Motor neuron (in vitro differentiated cells): ENCODE measurements around the gene HIPK4. TPM values are rescaled to one million over a fixed set of nuclear protein-coding genes. Genes with fewer than 3 reads are reported as not detected.
"Not testable (repeated sequence)": the region's sequence is repeated elsewhere in the genome, so short reads cannot be mapped to it uniquely, and the experiment has no call there.

Experiments used
- ATAC-seq, 8 experiments: fragments of 200-7000 bp; cut with Tn5 transposase; replicated peaks in 6 of 8; 2 replicates each; pipeline ENCODE4 v1.8.0; 2021; ENCODE audit warnings: mild to moderate bottlenecking in 8 of 8, moderate library complexity in 8 of 8
- H3K27ac ChIP-seq, 2 donors: fragments of 250-450 bp; sonication (Bioruptor Pico); 2 replicates each; pipeline ENCODE4 v1.9.0; 2021; ENCODE audit warnings: antibody characterized with exemption in 2 of 2, mild to moderate bottlenecking in 2 of 2, moderate library complexity in 1 of 2
- H3K4me1 ChIP-seq, 2 donors: fragments of 250-450 bp; sonication (Bioruptor Pico); replicated peaks in 1 of 2; 2 replicates each; pipeline ENCODE4 v1.6.1; 2021; ENCODE audit warnings: antibody characterized with exemption in 2 of 2, mild to moderate bottlenecking in 2 of 2, moderate library complexity in 1 of 2
- H3K4me3 ChIP-seq, 5 donors: fragments of 250-450 bp; sonication (Bioruptor Pico); 2 replicates each; pipeline ENCODE4 v1.9.0; 2021; ENCODE audit warnings: antibody characterized with exemption in 5 of 5, mild to moderate bottlenecking in 5 of 5, moderate library complexity in 4 of 5
- WGBS, 10 experiments: fragments of 450-650 bp; shearing (Covaris generic); methylation state at CpG; one replicate each; pipeline ENCODE4 v1.0.0; 2022; 5-methylcytosine and 5-hydroxymethylcytosine counted together
- in situ Hi-C, 9 experiments: fragments of 400-800 bp; cut with MboI; loops; one replicate each; pipeline ENCODE4 v1.15.0; 2021; ENCODE audit warnings: low sequenced_read_pairs in 9 of 9, low pct_unique_long_range_greater_than_20kb in 2 of 9; ENCODE audit not compliant: unreplicated experiment in 9 of 9
- total RNA-seq, 8 experiments: library from RNA; unstranded; fragments of 300-600 nt; gene quantifications; 2 replicates each; pipeline versions ENCODE4 v1.2.3 to v1.2.4, GENCODE V29; 2022

HIPK4 gene
- total RNA-seq, 8 experiments from 2014 or later: 0.07 to 0.52 (median 0.25) TPM; not detected in 1

DNA sequence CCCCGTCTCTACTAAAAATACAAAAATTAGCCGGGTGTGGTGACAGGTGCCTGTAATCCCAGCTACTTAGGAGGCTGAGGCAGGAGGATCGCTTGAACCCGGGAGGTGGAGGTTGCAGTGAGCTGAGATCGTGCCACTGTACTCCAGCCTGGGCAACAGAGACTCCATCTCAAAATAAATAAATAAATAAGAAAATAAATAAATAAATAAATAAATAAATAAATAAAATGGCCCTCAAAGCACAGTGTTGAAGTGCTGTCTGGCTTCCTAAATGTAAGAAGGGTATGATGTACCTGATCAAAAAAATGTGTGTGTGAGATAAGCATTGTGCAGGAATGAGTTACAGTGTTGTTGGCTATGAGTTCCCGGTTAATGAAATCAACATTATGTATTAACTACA lies 56.9 kb downstream of the HIPK4 start:
- in situ Hi-C loops, ATAC-seq, H3K27ac ChIP-seq, H3K4me1 ChIP-seq, H3K4me3 ChIP-seq: not testable (repeated sequence)
- 37 to 100% (median 94%) methylated on average over 1 to 5 of the region's 6 CpGs for WGBS, 10 experiments

DNA sequence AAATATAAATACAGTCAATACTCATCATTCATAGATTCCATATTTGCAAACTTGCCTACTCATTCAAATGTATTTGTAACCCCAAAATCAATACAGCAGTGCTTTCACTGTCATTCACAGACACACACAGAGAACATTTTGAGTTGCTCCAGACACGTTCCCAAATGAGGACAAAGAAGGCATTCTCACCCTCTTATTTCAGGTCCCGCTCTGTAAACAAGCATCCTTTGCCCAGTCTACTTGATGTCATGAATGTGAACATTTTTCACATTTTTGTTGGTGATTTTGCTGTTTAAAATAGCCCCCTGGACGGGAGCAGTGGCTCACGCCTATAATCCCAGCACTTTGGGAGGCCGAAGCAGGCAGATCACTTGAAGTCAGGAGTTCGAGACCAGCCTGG lies 57.3 kb downstream of the HIPK4 start:
- in situ Hi-C loops: no loop called here

DNA sequence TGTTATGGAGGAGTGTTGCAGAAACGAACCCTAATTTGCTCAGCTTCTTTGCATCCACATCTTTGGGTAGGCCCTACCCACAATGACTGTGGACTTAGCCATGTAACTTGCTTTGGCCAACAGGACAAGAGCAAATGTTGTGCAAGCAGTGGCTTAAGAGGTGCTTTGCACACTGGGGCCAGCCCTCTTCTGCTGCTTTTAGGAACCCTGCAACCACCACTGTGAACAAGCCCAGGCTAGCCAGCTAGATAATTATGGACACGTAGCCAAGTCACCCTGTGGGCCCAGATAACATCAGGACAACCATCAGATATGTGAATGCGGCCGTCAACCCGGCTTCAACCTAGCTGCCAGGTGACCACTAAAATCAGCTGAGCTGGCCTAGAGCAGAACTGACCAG lies 58.9 kb downstream of the HIPK4 start:
- Histone ChIP-seq H3K27ac (no peak overlapping the region), H3K4me1 (no peaks in the 10 kb centered on the region), H3K4me3 (no peak overlapping the region)
- in situ Hi-C loops: no loop called here
- ATAC-seq: no peak
- 87 to 100% (median 100%) methylated on average over 1 to 5 of the region's 5 CpGs; no CpG with 5 or more reads in 5 of the 10 experiments for whole genome bisulfite sequencing, 10 experiments

More for the DNA sequence above, 57.3 kb downstream of the HIPK4 start:
- H3K27ac ChIP-seq: no peak overlapping the region
- ATAC-seq: no peak
- no peak overlapping the region for H3K4me3 ChIP-seq
- 93 to 100% (median 100%) methylated on average over 1 to 5 of the region's 6 CpGs; no CpG with 5 or more reads in 4 of the 10 experiments for WGBS, 10 experiments
- peaks cover 0 to 4% of the 10 kb centered on the region in 2 donors for H3K4me1 ChIP-seq

Other genes starting within 250 kb of the HIPK4 start
- gene MAP3K10, start 198.8 kb downstream of the HIPK4 start, total RNA-seq: 10 to 100 TPM in 6 of 8 experiments, 1 to 10 TPM in 2; 4.4 to 22.2 (median 15.9) TPM
- 10 to 100 TPM in 5 of 8 experiments, 1 to 10 TPM in 1, under 1 TPM in 2; 0.45 to 25.6 (median 13.5) TPM for gene TTC9B, start 171.8 kb downstream of the HIPK4 start, total RNA-seq
- under 1 TPM in 6 of 8 experiments, not detected in 2; 0.16 to 0.81 (median 0.30) TPM for gene CCNP, start 163.5 kb downstream of the HIPK4 start, total RNA-seq
- 100 to 1,000 TPM in 2 of 8 experiments, 10 to 100 TPM in 6; 21.0 to 141 (median 44.0) TPM for gene AKT2, start 104.8 kb downstream of the HIPK4 start, total RNA-seq
- gene C19orf47, start 41.8 kb downstream of the HIPK4 start, total RNA-seq: 10 to 100 TPM in 7 of 8 experiments, 1 to 10 TPM in 1; 9.8 to 16.7 (median 13.3) TPM
- 100 to 1,000 TPM; 119 to 604 (median 360) TPM for gene PLD3, start 41.5 kb downstream of the HIPK4 start, total RNA-seq
- gene PRX, start 23.2 kb upstream of the HIPK4 start, total RNA-seq: 1 to 10 TPM in 6 of 8 experiments, under 1 TPM in 2; 0.71 to 4.1 (median 1.3) TPM
- gene SERTAD1, start 35.8 kb upstream of the HIPK4 start, total RNA-seq: 10 to 100 TPM in 2 of 8 experiments, 1 to 10 TPM in 6; 2.6 to 14.8 (median 3.5) TPM
- 10 to 100 TPM; 11.2 to 28.6 (median 18.2) TPM for gene SERTAD3, start 54.2 kb upstream of the HIPK4 start, total RNA-seq
- 100 to 1,000 TPM in 1 of 8 experiments, 10 to 100 TPM in 6, 1 to 10 TPM in 1; 7.7 to 144 (median 48.3) TPM for gene BLVRB, start 75.6 kb upstream of the HIPK4 start, total RNA-seq
- gene SPTBN4, start 76.8 kb upstream of the HIPK4 start, total RNA-seq: 10 to 100 TPM in 1 of 8 experiments, 1 to 10 TPM in 6, under 1 TPM in 1; 0.56 to 10.1 (median 3.0) TPM
- gene SHKBP1, start 186.7 kb upstream of the HIPK4 start, total RNA-seq: 10 to 100 TPM in 7 of 8 experiments, 1 to 10 TPM in 1; 10.0 to 37.1 (median 21.2) TPM
- gene LTBP4, start 211.2 kb upstream of the HIPK4 start, total RNA-seq: 10 to 100 TPM in 7 of 8 experiments, 1 to 10 TPM in 1; 1.8 to 52.8 (median 20.1) TPM